Endothelial cell of umbilical vein (primary cell): ENCODE measurements around the gene DYNC1H1. TPM values are rescaled to one million over a fixed set of nuclear protein-coding genes. Genes with fewer than 3 reads are reported as not detected.

Source experiments
- BruUV-seq: library from RNA; stranded (reverse); fragments of 400-500 nt; replicated peaks from 2 replicates; lab custom pipeline; 2021; lab: Mats Ljungman, UMichigan
- CTCF ChIA-PET: fragments of 300-600, 350-600 bp; sonication (Branson Sonifier 250); formaldehyde crosslinking; loops from one replicate; lab custom pipeline; 2021; ENCODE audit warnings: antibody characterized with exemption, inconsistent platforms; lab: Charles Lee
- POLR2A ChIA-PET: fragments of 300-600, 350-600 bp; sonication (Branson Sonifier 250); formaldehyde crosslinking; loops from one replicate; lab custom pipeline; 2021; ENCODE audit warnings: antibody characterized with exemption, inconsistent platforms; lab: Charles Lee
- DNase-seq: peaks from one replicate; pipeline ENCODE4 v3.0.0-alpha.2; 2011; ENCODE audit warnings: low read depth, low spot score
- FAIRE-seq: peaks from 2 replicates; lab custom pipeline; 2011; peaks lifted over from hg19 to GRCh38; lab: Jason Lieb, UNC
- H2AFZ ChIP-seq: 2 replicates; pipeline ENCODE4 v1.6.0; 2012; ENCODE audit warnings: low read depth, low read length, control low read depth, inconsistent platforms
- H3K27ac ChIP-seq: 2 replicates; pipeline ENCODE4 v1.5.1; 2011; ENCODE audit warnings: low read depth, mild to moderate bottlenecking, control low read depth, low read length, moderate library complexity; ENCODE audit not compliant: insufficient read depth
- H3K27me3 ChIP-seq, 2 experiments: 2 replicates each; pipeline versions ENCODE4 v1.6.0 to v1.6.1; 2011; ENCODE audit warnings: low read length in 2 of 2, mixed read lengths in 1 of 2; ENCODE audit not compliant: control insufficient read depth in 2 of 2, insufficient read depth in 2 of 2
- H3K36me3 ChIP-seq, 2 experiments: 2 replicates in 1 of 2; 3 replicates in 1 of 2; pipeline ENCODE4 v1.5.1; 2011; ENCODE audit warnings: low read length in 2 of 2, mild to moderate bottlenecking in 1 of 2, moderate library complexity in 1 of 2; ENCODE audit not compliant: control insufficient read depth in 2 of 2, insufficient read depth in 2 of 2; ENCODE audit errors: extremely low read depth in 1 of 2
- H3K4me1 ChIP-seq: 3 replicates; pipeline ENCODE4 v1.5.1; 2011; ENCODE audit warnings: mild to moderate bottlenecking, low read length; ENCODE audit not compliant: control insufficient read depth, insufficient read depth; ENCODE audit errors: extremely low read depth
- H3K4me2 ChIP-seq: 2 replicates; pipeline ENCODE4 v1.6.1; 2011; ENCODE audit warnings: low read length, control low read depth, mixed read lengths; ENCODE audit not compliant: insufficient read depth
- H3K4me3 ChIP-seq, 3 experiments: fragments of 200-600 bp in 1 of 3; sonication (generic), shearing (Covaris generic) in 1 of 3; replicated peaks in 1 of 3; 2 replicates each; pipeline ENCODE4 v1.5.1; 2011 to 2016; ENCODE audit warnings: control low read depth in 3 of 3, low read length in 3 of 3, mild to moderate bottlenecking in 2 of 3, inconsistent platforms in 1 of 3, low read depth in 1 of 3, moderate library complexity in 1 of 3; ENCODE audit not compliant: insufficient read depth in 1 of 3
- H3K79me2 ChIP-seq: 2 replicates; pipeline ENCODE4 v1.6.0; 2012; ENCODE audit warnings: low read length, inconsistent platforms; ENCODE audit not compliant: control insufficient read depth, insufficient read depth
- H3K9ac ChIP-seq: replicated peaks from 2 replicates; pipeline ENCODE3; 2011; ENCODE audit warnings: low read length, control low read depth; ENCODE audit not compliant: insufficient read depth; ENCODE audit errors: extremely low read depth
- H3K9me1 ChIP-seq: replicated peaks from 3 replicates; pipeline ENCODE4 v1.6.0; 2011; ENCODE audit warnings: mild to moderate bottlenecking, low read length; ENCODE audit not compliant: control insufficient read depth, insufficient read depth; ENCODE audit errors: extremely low read depth
- H3K9me3 ChIP-seq: replicated peaks from 2 replicates; pipeline ENCODE4 v1.5.1; 2012; ENCODE audit warnings: low read length, inconsistent platforms; ENCODE audit not compliant: control insufficient read depth, insufficient read depth
- H4K20me1 ChIP-seq: replicated peaks from 2 replicates; pipeline ENCODE3; 2011; ENCODE audit warnings: mild to moderate bottlenecking, low read length; ENCODE audit not compliant: control insufficient read depth, insufficient read depth; ENCODE audit errors: extremely low read depth
- EZH2 ChIP-seq: IDR thresholded peaks from 2 replicates; pipeline ENCODE4 v1.6.1; 2012; ENCODE audit warnings: borderline replicate concordance, low read depth, mild to moderate bottlenecking, moderate library complexity, low read length, inconsistent platforms; ENCODE audit not compliant: severe bottlenecking
- FOS ChIP-seq: IDR thresholded peaks from 2 replicates; pipeline ENCODE4 v1.6.1; 2011; ENCODE audit warnings: mild to moderate bottlenecking, low read length, moderate library complexity, borderline replicate concordance; ENCODE audit not compliant: insufficient read depth
- GATA2 ChIP-seq: IDR thresholded peaks from 2 replicates; pipeline ENCODE4 v1.7.0; 2011; ENCODE audit warnings: low read depth, mild to moderate bottlenecking, moderate library complexity, mixed read lengths, low read length; ENCODE audit not compliant: insufficient read length, insufficient read depth
- JUN ChIP-seq: IDR thresholded peaks from 2 replicates; pipeline ENCODE4 v1.6.1; 2011; ENCODE audit warnings: borderline replicate concordance, low read depth; ENCODE audit not compliant: insufficient read length, insufficient read depth
- MYC ChIP-seq: IDR thresholded peaks from one replicate; pipeline ENCODE4 v1.6.1; 2011; ENCODE audit warnings: mild to moderate bottlenecking, low read depth, low read length
- POLR2A ChIP-seq: IDR thresholded peaks from 2 replicates; pipeline ENCODE4 v1.6.1; 2012; ENCODE audit warnings: low read depth, mild to moderate bottlenecking, control low read depth, low read length
- POLR2AphosphoS5 ChIP-seq: IDR thresholded peaks from 2 replicates; pipeline ENCODE4 v1.6.1; 2012; ENCODE audit warnings: low read depth, mild to moderate bottlenecking, control low read depth, low read length, moderate library complexity; ENCODE audit not compliant: insufficient read depth
- dilution Hi-C: fragments of 300-500 bp; cut with MboI; formaldehyde crosslinking; loops from one replicate; pipeline ENCODE4 v1.15.0; 2019; ENCODE audit warnings: low sequenced_read_pairs; ENCODE audit not compliant: extremely low pct_ligation_motif_present
- intact Hi-C: fragments of 100-400 bp; cut with micrococcal nuclease; formaldehyde crosslinking; loops from one replicate; pipeline ENCODE4 v1.10.0; 2022
- polyA plus RNA-seq, 4 experiments: library from polyadenylated mRNA; depleted of rRNA in 3 of 4; stranded (reverse) in 3 of 4; unstranded in 1 of 4; fragments of >200 nt; gene quantifications; 2 replicates each; pipeline versions ENCODE4 v1.2.1 to v1.2.3, GENCODE V29; 2011 to 2012; ENCODE audit warnings: missing spikeins in 1 of 4
- total RNA-seq: library from RNA; stranded (reverse); gene quantifications from 2 replicates; pipeline ENCODE4 v1.2.3, GENCODE V29; 2021
- TF ChIP-seq, protein P1 (sequence below): IDR thresholded peaks from 2 replicates; pipeline ENCODE4 v1.6.1; 2011; ENCODE audit not compliant: insufficient read depth, insufficient read length
- TF ChIP-seq, protein P2 (sequence below), 2 donors: IDR thresholded peaks; 1 replicate in 1 of 2; 2 replicates in 1 of 2; pipeline ENCODE4 v1.5.1; 2011; ENCODE audit warnings: low read length in 2 of 2, mild to moderate bottlenecking in 2 of 2, moderate library complexity in 2 of 2, control low read depth in 1 of 2, inconsistent platforms in 1 of 2, low read depth in 1 of 2; ENCODE audit not compliant: insufficient read depth in 1 of 2; ENCODE audit errors: extremely low read depth in 1 of 2

Gene DYNC1H1
- total and polyA plus RNA-seq, 2 donors (not counting 3 experiments of a cell fraction or from before 2014, with no cell fraction given), result 254 to 648 TPM

DNA sequence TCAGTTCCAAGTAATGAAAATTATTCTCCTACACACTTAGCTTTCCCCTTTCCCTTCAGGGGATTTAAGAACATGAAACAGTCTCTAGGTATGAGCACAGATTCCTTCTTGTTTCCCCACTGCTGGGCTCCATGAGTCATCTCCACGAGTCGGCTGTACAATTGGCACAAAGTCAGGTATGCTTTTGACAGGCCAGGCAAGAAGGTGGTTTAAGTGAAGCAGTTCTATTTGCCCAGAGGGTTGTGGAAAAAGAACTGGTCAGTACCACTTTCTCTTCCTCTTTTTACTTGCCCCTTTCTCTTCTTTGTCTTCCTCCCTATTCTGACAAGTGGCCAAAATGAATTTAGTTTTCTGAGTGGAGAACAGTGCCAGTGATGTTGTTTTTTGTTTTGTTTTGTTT, 16.3 kb downstream of the DYNC1H1 start:
- Histone ChIP-seq H3K79me2 (peaks cover 24% of the 10 kb centered on the region), H3K36me3 (peaks cover 19 to 37% of the 10 kb centered on the region in 2 experiments), H4K20me1 (no peaks in the 10 kb centered on the region), H3K9ac (no peak overlapping the region), H3K27me3 (no peaks in the 10 kb centered on the region), H3K4me2 (no peak overlapping the region), H3K27ac (no peak overlapping the region), H3K9me3 (no peaks in the 10 kb centered on the region), H2AFZ (no peak overlapping the region), H3K4me1 (peaks cover 8% of the 10 kb centered on the region), H3K4me3 (no peak overlapping the region), H3K9me1 (no peaks in the 10 kb centered on the region)
- CTCF ChIA-PET, result interaction anchor here (0.6 to 1.7 kb wide), 3 partner anchors 31 to 273 kb away, joined by 3 to 5 read pairs (median 4); no protein-coding TSS in a partner anchor
- DNase-seq, result peak; percentile 90
- dilution Hi-C loops, result no loop called here
- TF ChIP-seq EZH2, result no peak
- no peak for TF ChIP-seq POLR2A
- TF ChIP-seq MYC, result no peak
- TF ChIP-seq FOS, result peak; percentile 75
- no peak for TF ChIP-seq GATA2
- peak; percentile 54 for TF ChIP-seq JUN
- TF ChIP-seq, protein P1, sequence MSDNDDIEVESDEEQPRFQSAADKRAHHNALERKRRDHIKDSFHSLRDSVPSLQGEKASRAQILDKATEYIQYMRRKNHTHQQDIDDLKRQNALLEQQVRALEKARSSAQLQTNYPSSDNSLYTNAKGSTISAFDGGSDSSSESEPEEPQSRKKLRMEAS, result no peak
- TF ChIP-seq POLR2AphosphoS5, result no peak
- peak; percentile 78 for FAIRE-seq
- intact Hi-C loops, result loop anchor here (1.0 kb wide), 1 partner anchor 19 kb away; no protein-coding TSS in a partner anchor
- no TSS peak for BruUV-seq
- POLR2A ChIA-PET, result no interaction called here

GRCh38 chr14:101982621-101983020, 18.2 kb downstream of the DYNC1H1 start:
- Histone ChIP-seq H3K36me3 (peaks cover 33 to 52% of the 10 kb centered on the region in 2 experiments), H3K27me3 (no peaks in the 10 kb centered on the region), H3K4me1 (peaks cover 8% of the 10 kb centered on the region), H3K4me3 (no peak overlapping the region), H3K4me2 (no peak overlapping the region), H3K9me1 (no peaks in the 10 kb centered on the region), H2AFZ (no peak overlapping the region), H4K20me1 (no peaks in the 10 kb centered on the region), H3K79me2 (peaks cover 12% of the 10 kb centered on the region), H3K9me3 (no peaks in the 10 kb centered on the region), H3K9ac (no peak overlapping the region), H3K27ac (no peak overlapping the region)
- DNase-seq, result no peak
- dilution Hi-C loops (no loop called here), intact Hi-C loops (no loop called here)
- FAIRE-seq, result no peak
- BruUV-seq, result no TSS peak
- ChIA-PET CTCF (no interaction called here), POLR2A (no interaction called here)
- TF ChIP-seq JUN (no peak), MYC (no peak), GATA2 (no peak), POLR2A (no peak), FOS (no peak), POLR2AphosphoS5 (no peak), EZH2 (no peak)
- TF ChIP-seq, protein P1, result no peak
- TF ChIP-seq, protein P2, sequence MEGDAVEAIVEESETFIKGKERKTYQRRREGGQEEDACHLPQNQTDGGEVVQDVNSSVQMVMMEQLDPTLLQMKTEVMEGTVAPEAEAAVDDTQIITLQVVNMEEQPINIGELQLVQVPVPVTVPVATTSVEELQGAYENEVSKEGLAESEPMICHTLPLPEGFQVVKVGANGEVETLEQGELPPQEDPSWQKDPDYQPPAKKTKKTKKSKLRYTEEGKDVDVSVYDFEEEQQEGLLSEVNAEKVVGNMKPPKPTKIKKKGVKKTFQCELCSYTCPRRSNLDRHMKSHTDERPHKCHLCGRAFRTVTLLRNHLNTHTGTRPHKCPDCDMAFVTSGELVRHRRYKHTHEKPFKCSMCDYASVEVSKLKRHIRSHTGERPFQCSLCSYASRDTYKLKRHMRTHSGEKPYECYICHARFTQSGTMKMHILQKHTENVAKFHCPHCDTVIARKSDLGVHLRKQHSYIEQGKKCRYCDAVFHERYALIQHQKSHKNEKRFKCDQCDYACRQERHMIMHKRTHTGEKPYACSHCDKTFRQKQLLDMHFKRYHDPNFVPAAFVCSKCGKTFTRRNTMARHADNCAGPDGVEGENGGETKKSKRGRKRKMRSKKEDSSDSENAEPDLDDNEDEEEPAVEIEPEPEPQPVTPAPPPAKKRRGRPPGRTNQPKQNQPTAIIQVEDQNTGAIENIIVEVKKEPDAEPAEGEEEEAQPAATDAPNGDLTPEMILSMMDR (IDR thresholded peaks at IDR 0.05; ENCODE audit: extremely low read depth in 1 of 2, insufficient read depth in 1 of 2, low read depth in 1 of 2, low read length in 2 of 2), result no peak
